Measurements from ENCODE around the gene MAP4K4. TPM values are rescaled to one million over a fixed set of nuclear protein-coding genes. Genes with fewer than 3 reads are reported as not detected.

MAP4K4 gene
- polyA plus RNA-seq, 1 experiment, result 158 TPM

DNA sequence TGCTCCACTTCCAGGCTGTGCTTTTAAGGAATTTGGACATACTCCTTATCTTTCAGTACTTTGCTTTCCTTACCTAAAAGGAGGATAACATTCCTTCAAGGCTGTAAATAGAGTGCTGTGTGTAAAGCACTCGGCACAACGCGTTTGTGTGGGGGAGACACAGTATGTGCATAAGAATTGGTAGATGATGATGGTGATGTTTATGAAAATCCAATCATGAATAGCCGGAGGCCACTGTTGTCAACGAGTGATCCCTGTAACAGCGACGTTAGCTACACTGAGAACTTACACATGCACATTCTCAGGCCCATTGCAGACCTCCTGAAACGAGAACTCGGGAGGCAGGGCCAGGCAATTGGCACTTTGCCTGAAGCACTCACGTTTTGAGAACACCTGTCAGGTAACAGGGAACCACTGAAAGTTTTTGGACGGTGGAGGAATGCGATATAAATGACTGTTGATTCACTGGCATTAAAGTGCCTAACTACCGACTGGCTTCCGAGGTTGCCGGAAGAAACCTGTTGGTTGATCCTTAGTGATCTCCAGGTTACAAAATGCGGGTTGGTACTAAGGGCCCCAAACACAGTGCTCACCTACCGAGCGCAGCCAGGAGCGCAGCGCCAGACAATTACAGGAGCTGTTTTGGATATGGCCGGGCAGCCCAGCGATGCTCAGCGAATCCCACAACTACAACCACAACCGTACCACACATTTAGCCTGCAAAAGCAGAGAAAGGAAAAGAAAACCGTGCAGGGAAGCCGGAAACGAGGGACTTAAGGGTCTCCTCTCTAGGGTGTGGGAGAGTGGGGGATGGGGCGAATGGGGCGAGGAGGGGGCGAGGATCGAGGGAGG lies 1.0 kb upstream of the MAP4K4 start:
- no peak for DNase-seq (ENCODE audit: low read depth, low spot score)
- ChIA-PET CTCF (interaction anchor here (0.6 to 1.9 kb wide), 8 partner anchors 10 to 346 kb away, joined by 3 to 13 read pairs (median 4); no protein-coding TSS in a partner anchor), POLR2A (interaction anchor here (0.8 to 1.7 kb wide), 5 partner anchors 11 to 222 kb away, joined by 4 to 9 read pairs (median 4); partner anchors contain the start of gene RFX8)
- Histone ChIP-seq H3K9me3 (ENCODE audit: control insufficient read depth, insufficient read depth, low read length) (no peaks in the 10 kb centered on the region), H3K27ac (ENCODE audit: low read depth, low read length) (peak overlapping the region; percentile 57), H3K4me3 (ENCODE audit: low read depth, low read length) (peak overlapping the region; percentile 85), H3K27me3 (ENCODE audit: control insufficient read depth, insufficient read depth, low read length) (no peaks in the 10 kb centered on the region)
- TF ChIP-seq, protein P1, sequence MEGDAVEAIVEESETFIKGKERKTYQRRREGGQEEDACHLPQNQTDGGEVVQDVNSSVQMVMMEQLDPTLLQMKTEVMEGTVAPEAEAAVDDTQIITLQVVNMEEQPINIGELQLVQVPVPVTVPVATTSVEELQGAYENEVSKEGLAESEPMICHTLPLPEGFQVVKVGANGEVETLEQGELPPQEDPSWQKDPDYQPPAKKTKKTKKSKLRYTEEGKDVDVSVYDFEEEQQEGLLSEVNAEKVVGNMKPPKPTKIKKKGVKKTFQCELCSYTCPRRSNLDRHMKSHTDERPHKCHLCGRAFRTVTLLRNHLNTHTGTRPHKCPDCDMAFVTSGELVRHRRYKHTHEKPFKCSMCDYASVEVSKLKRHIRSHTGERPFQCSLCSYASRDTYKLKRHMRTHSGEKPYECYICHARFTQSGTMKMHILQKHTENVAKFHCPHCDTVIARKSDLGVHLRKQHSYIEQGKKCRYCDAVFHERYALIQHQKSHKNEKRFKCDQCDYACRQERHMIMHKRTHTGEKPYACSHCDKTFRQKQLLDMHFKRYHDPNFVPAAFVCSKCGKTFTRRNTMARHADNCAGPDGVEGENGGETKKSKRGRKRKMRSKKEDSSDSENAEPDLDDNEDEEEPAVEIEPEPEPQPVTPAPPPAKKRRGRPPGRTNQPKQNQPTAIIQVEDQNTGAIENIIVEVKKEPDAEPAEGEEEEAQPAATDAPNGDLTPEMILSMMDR (IDR thresholded peaks at IDR 0.05; ENCODE audit: low read depth, low read length), result no peak

DNA sequence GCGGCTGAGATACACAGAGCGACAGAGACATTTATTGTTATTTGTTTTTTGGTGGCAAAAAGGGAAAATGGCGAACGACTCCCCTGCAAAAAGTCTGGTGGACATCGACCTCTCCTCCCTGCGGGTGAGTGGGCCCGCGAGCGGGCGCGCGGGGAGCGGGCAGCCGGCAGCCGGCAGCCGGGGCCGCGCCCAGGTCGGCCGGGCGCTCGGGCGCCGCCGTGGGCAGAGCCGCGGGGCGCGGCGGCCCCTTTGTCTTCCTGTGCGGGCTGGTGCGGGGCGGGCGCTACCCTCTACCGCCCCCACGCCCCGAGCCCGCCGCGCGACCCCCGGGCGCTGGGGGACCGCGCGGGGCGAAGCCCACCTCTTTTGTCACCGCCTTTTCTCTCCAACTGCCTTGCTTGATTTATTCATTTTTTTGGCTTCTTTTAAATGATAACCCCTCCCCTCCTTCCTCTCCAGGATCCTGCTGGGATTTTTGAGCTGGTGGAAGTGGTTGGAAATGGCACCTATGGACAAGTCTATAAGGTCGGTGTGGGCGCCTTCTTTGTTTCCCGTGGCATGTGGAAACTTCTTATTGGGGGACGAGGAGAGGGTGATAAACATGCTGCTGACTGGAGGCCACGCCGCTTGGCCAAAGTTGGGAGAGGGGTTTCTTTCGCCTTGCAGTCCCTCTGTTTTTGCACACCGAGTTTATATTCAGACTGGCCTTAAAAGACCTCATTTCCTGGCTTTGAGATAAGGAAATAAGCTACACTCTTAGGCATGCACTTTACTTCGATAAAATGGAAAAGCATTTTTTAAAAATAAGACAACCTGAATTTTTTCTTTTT lies 722 bp downstream of the MAP4K4 start:
- Histone ChIP-seq H3K27ac (ENCODE audit: low read depth, low read length) (peak overlapping the region; percentile 65), H3K4me3 (ENCODE audit: low read depth, low read length) (peak overlapping the region; percentile 85), H3K27me3 (ENCODE audit: control insufficient read depth, insufficient read depth, low read length) (no peaks in the 10 kb centered on the region), H3K9me3 (ENCODE audit: control insufficient read depth, insufficient read depth, low read length) (no peaks in the 10 kb centered on the region)
- ChIA-PET POLR2A (interaction anchor here (0.7 to 1.7 kb wide), 6 partner anchors 44 to 233 kb away, joined by 3 to 9 read pairs (median 4); partner anchors contain the start of gene RFX8), CTCF (interaction anchor here (0.6 to 2.8 kb wide), 7 partner anchors 8 to 280 kb away, joined by 3 to 17 read pairs (median 6); no protein-coding TSS in a partner anchor)
- DNase-seq (ENCODE audit: low read depth, low spot score), result no peak
- TF ChIP-seq, protein P1 (IDR thresholded peaks at IDR 0.05; ENCODE audit: low read depth, low read length), result no peak

DNA sequence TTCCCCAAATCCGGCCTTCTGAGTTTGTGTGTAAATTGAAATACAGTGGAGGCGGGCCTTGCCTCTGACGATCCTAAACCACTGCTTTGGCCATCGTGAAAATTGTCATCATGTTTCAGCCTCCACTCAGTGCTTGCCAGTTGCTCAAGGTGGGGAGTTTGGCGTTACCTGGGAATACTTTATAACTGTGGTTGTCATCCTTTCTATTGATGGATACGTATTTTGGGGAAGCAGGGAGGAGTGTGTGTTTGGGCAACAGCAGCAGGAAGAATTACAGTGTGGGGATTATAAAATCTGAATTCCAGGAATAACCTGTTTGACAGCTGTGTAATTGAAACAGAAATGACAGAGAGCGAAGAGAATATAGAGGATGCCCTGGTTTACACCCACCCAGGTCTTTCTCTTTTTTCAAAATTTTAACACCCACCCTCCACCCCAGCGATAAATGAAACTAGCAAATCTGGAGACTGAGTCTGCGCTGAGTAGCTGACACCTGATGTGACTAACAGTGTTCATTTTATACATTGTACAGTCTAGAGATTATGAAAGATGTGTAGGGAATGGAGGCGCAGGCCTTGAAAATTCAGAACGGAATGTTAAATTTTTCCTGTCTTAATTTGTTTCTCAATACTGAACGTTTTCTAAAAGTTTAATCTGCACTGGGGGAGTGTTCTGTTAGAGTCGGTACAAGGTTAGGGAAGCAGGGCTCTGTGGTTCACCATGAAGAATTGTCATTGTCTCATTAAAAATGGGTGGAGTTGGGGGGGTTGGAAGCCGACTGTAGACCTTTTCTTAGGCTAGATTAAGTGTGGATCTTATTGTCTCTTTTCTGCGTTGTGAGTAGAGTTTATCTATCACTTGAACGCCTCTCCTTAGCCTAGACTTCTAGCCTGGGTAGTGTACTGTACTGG lies 1.6 kb downstream of the MAP4K4 start:
- POLR2A ChIA-PET, result interaction anchor here (0.5 to 1.4 kb wide), 9 partner anchors 43 to 357 kb away, joined by 3 to 5 read pairs (median 3); partner anchors contain the start of gene RFX8
- Histone ChIP-seq H3K27ac (ENCODE audit: low read depth, low read length) (peak overlapping the region; percentile 42), H3K27me3 (ENCODE audit: control insufficient read depth, insufficient read depth, low read length) (no peaks in the 10 kb centered on the region), H3K4me3 (ENCODE audit: low read depth, low read length) (peak overlapping the region; percentile 85), H3K9me3 (ENCODE audit: control insufficient read depth, insufficient read depth, low read length) (no peaks in the 10 kb centered on the region)
- CTCF ChIA-PET, result interaction anchor here (0.7 to 2.8 kb wide), 7 partner anchors 124 to 357 kb away, joined by 5 to 32 read pairs (median 7); no protein-coding TSS in a partner anchor
- DNase-seq (ENCODE audit: low read depth, low spot score), result no peak
- TF ChIP-seq, protein P1 (IDR thresholded peaks at IDR 0.05; ENCODE audit: low read depth, low read length), result no peak

DNA sequence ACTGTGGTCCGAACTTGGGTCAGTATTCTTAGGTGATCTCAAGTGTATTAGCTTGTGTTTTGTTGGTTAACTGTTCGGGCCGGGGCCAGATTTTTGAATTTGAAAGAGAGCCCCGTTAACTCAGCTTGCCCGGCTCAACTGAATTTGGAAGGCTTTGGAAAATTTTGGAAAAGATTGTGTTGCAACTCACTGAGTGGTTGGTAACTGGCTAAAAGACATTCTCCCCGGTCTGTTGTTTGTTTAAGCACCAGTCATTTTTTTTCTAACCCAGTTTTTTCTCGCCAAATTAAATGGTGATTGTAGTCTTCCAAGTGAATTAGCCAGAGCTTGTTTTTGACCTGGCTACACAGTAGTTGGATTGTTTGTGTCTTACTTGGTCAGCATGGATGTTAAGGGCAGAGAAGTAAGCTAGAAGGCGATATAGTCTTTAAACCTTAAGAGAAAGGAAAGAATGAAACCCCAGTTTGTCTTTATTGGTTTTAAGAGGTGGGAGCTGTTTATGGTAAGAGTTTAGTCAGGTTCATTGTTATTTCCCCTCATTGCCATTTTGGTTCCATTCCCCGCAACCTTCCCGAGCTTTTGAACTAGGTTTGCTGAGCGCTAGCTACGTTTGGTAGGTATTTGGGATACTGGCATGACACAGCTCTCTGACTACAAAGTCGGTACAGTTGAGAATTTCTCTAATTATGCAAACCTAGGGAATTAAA lies 2.4 kb downstream of the MAP4K4 start:
- DNase-seq (ENCODE audit: low read depth, low spot score), result no peak
- ChIA-PET POLR2A (interaction anchor here (0.6 to 1.4 kb wide), 8 partner anchors 46 to 358 kb away, joined by 3 to 5 read pairs (median 3); partner anchors contain the start of gene RFX8), CTCF (interaction anchor here (0.6 to 2.8 kb wide), 7 partner anchors 11 to 358 kb away, joined by 3 to 32 read pairs (median 7); no protein-coding TSS in a partner anchor)
- H3K4me3 ChIP-seq (ENCODE audit: low read depth, low read length), result peak overlapping the region; percentile 85
- no peak overlapping the region for H3K27ac ChIP-seq (ENCODE audit: low read depth, low read length)
- H3K9me3 ChIP-seq (ENCODE audit: control insufficient read depth, insufficient read depth, low read length), result no peaks in the 10 kb centered on the region
- TF ChIP-seq, protein P1 (IDR thresholded peaks at IDR 0.05; ENCODE audit: low read depth, low read length), result no peak
- H3K27me3 ChIP-seq (ENCODE audit: control insufficient read depth, insufficient read depth, low read length), result no peaks in the 10 kb centered on the region

All from AG04450 (cell line).